GM13977 (cell line): Measurements from ENCODE around the gene MYO10.

Source experiments
- DNase-seq: peaks from one replicate; pipeline ENCODE4 v3.0.0; 2012; ENCODE audit warnings: low spot score
- in situ Hi-C: fragments of 300-500 bp; cut with MboI; formaldehyde crosslinking; loops from one replicate; pipeline ENCODE4 v1.12.0; 2022; ENCODE audit warnings: low sequenced_read_pairs, low pct_unique_long_range_greater_than_20kb, mixed read lengths, inconsistent platforms; ENCODE audit not compliant: unreplicated experiment
- TF ChIP-seq, protein P1 (sequence below): IDR thresholded peaks from 2 replicates; pipeline ENCODE4 v1.5.1; 2012; ENCODE audit warnings: mild to moderate bottlenecking, control low read depth; ENCODE audit not compliant: insufficient read depth; ENCODE audit errors: extremely low read depth, missing control alignments

MYO10 gene

DNA sequence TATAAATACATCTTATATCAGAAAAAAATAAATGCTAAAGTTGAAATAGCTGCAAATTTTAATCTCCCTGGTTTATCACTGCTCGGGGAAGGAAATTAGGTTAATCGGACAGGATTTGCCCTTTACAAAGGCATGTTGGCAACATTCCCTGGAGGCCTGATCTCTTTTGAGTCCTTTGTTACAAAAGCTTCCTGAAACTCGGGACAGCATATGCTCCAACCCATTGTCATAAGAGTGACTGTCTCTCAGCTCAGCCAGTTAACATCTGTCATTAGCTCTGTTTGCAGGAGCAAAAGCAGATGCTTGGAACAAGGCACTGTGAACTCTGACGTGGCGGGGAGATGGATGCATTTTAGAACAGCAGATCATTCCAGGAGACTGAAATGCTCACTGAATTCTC, 80.6 kb downstream of the MYO10 start:
- TF ChIP-seq, protein P1, sequence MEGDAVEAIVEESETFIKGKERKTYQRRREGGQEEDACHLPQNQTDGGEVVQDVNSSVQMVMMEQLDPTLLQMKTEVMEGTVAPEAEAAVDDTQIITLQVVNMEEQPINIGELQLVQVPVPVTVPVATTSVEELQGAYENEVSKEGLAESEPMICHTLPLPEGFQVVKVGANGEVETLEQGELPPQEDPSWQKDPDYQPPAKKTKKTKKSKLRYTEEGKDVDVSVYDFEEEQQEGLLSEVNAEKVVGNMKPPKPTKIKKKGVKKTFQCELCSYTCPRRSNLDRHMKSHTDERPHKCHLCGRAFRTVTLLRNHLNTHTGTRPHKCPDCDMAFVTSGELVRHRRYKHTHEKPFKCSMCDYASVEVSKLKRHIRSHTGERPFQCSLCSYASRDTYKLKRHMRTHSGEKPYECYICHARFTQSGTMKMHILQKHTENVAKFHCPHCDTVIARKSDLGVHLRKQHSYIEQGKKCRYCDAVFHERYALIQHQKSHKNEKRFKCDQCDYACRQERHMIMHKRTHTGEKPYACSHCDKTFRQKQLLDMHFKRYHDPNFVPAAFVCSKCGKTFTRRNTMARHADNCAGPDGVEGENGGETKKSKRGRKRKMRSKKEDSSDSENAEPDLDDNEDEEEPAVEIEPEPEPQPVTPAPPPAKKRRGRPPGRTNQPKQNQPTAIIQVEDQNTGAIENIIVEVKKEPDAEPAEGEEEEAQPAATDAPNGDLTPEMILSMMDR, result no peak
- DNase-seq, result no peak
- in situ Hi-C loops, result no loop called here

DNA sequence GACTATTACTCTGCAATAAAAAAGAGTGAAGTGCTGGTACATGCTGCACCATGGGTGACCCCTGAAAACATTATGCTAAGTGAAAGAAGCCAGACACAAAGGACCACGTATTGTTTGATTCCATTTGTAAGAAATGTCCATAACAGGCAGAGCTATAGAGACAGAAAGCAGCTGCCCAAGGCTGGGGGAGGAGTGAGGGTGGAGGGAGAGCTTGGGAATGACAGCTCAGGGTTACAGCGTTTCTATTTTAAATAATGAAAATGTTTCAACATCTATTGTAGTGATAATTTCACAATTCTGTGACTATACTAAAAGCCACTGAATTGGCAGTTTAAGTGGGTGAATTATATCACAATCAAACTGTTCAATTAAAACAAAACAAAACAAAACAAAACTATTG, 81.7 kb downstream of the MYO10 start:
- DNase-seq, result no peak
- TF ChIP-seq, protein P1, result no peak
- in situ Hi-C loops, result no loop called here

DNA sequence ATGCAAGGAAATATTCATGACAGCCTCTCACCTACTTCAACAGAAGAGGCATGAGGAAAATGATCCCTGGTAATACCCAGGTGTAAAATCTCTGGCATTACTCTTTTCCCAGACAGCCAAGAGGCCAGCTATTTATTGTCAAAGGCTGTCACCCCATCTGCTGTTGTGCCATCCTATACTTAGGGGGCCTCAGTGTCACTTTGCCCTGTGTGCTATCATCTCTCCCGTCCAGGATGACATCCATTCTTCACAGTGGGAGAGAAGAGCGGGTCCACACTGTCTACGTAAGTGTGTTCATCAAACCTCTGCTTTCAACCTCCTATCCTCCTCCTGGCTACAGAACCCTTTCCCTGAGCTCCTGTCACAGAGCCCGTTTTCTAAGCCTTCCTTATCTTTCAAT, 82.6 kb downstream of the MYO10 start:
- TF ChIP-seq, protein P1, result no peak
- in situ Hi-C loops, result no loop called here
- no peak for DNase-seq

DNA sequence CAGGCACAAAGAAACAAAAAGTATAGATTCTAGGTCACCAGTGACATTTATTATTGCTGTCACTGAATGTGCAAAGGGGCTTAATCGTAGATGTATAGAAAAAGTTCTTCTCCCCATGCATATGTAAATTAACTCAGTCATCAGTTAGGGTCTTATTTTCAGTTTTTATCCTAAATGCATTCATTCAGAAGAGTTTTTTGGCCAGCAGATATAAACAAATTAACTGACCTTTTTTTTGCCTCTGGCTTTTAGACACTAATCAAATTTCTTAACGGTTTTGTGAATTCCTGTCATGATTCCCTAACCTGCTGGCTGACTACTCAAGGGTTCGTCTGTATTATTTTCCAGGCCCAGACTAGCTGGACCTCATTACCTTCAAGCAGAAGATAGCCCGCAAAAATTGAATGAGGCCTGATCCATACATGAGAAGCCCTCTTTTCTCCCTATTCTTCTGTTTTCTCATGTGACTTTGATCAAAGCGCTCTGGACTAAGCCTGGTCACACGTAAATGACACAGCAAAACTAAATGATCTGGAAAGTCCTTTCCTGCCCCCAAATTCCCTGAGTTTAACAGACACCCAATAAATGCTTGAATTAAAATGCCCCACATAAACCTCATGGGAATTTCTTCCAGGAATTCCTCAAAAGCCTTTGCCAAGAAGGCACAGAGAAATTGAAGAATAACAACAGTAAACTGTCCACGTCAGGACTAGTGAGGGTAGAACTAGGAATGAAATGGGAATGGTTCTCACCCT, 83.7 kb downstream of the MYO10 start:
- TF ChIP-seq, protein P1, result no peak
- DNase-seq, result no peak
- in situ Hi-C loops, result no loop called here

DNA sequence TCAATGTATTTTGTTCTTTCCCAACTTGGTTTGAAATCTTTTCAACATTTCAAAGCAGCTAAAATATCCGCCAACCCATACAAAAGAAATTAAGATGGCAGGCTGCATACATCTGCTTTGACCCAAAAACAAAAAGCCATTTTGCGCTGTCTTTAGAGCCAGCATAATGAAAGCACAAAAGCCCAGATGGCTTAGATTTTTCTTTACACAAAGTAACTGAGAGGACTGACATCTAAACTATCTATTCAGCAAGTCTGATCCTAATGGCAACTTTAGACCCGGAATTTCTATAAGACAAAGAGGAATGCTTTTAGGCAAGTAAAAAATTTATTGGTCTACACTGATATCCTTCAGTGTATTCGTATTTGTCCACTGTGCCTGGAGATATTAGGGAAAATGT, 86.3 kb downstream of the MYO10 start:
- in situ Hi-C loops, result no loop called here
- DNase-seq, result no peak
- TF ChIP-seq, protein P1, result no peak

DNA sequence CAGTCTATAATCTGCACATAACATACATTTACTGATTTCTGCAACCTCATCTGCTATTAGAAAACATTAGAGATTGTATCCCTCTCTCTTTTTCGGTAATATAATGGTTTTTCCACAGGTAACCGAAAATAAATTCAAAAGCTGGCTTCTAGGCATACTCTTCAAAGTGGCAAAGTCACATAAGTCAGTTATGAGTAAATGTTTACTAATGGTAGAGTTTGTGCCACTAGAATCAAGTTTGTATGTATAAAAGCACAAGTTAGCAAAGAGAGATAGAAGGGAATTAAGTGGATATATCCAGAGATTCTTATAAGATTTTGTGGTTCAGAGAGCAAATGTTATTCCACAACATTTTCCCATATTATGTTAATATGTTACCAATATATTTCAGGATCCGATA, 86.9 kb downstream of the MYO10 start:
- TF ChIP-seq, protein P1, result no peak

More for the DNA sequence above, 86.9 kb downstream of the MYO10 start:
- in situ Hi-C loops, result no loop called here
- DNase-seq, result no peak
